ENCODE data around the gene FSTL4.
"Not testable (repeated sequence)": the region's sequence is repeated elsewhere in the genome, so short reads cannot be mapped to it uniquely, and the experiment has no call there.

FSTL4 gene

GRCh38 chr5:133227082-133227481 lies 385.3 kb downstream of the FSTL4 start:
- intact Hi-C loops (cut with DNase I): no loop called here
- no peak for DNase-seq

- no peak for DNase-seq
- intact Hi-C loops (cut with DNase I): no loop called here
These were observed 386.2 kb downstream of the FSTL4 start for GRCh38 chr5:133226186-133226585.

DNA sequence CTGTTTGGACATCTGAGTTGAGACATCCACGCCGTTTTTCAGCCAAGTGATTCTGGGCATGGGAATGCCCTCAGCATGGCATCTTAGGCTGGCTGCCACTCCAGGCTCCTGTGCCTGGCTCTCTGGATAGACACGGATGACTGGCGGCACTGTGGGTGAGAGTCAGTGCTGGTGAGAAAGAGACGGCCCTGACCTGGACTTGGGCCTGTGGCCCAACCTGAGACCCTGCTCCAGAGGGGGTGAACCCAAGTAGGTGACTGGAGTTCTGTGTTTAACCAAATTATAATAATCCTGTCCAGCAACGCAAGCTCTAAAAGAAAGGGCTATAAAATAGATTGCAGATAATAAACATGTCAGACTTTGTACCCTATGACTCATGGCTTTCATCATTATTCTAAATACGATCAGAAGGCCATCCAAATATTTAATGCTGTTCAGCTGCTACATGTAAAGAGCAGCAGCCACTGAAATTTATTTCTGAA lies 386.6 kb downstream of the FSTL4 start:
- intact Hi-C loops (cut with DNase I): no loop called here
- no peak for DNase-seq

- intact Hi-C loops (cut with DNase I): no loop called here
- DNase-seq: no peak
These were observed 389.4 kb downstream of the FSTL4 start for GRCh38 chr5:133222979-133223378.

- DNase-seq: no peak
- intact Hi-C loops (cut with DNase I): no loop called here
These were observed 389.8 kb downstream of the FSTL4 start for GRCh38 chr5:133222521-133222920.

- intact Hi-C loops (cut with DNase I): no loop called here
- no peak for DNase-seq
These were observed 390.3 kb downstream of the FSTL4 start for GRCh38 chr5:133222040-133222439.

DNA sequence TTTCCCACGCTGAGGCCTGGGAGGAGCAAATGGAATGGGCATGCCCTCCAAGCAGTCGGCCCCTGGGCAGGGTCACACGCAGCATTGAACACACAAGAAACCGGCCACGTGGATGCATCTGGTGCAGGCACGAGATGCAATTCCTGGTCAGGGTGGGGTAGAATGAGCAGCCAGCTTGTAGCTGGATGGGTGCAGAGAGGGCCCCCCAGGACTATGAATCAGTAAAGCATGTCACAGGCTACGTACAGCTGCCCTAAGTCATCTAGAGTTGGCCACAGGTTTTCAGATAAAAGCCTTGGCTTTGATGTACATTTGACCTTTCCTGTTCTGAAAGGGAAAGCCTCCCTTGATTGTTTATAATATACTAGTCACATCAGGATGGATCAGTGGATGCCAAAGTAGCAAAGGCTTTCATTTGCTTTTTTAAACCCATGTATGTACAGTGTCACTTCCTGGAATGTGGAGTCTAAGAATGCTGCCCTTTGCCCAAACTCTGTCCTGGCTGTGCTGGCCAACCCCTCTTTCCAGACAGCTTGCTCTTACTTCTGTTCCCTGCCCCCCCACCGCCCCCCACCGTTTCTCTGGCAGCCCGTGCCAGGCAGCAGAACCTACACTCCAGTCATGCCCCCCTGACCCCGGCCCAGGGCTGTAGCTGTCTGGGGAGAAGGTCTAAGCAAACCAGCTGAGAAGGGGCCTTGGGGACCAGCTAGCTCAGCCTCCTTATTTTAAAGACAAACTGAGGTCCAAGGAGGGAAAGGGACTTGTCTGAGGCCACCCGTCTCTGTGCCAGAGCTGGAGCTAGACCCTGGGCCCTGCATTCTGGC lies 391.3 kb downstream of the FSTL4 start:
- peak in 1 of 42 donors; percentile 0 for DNase-seq
- intact Hi-C loops (cut with DNase I): no loop called here

- DNase-seq: no peak
- intact Hi-C loops (cut with DNase I): no loop called here
These were observed 393.0 kb downstream of the FSTL4 start for GRCh38 chr5:133219296-133219695.

- intact Hi-C loops (cut with DNase I); DNase-seq: not testable (repeated sequence)
These were observed 396.2 kb downstream of the FSTL4 start for GRCh38 chr5:133216138-133216537.

DNA sequence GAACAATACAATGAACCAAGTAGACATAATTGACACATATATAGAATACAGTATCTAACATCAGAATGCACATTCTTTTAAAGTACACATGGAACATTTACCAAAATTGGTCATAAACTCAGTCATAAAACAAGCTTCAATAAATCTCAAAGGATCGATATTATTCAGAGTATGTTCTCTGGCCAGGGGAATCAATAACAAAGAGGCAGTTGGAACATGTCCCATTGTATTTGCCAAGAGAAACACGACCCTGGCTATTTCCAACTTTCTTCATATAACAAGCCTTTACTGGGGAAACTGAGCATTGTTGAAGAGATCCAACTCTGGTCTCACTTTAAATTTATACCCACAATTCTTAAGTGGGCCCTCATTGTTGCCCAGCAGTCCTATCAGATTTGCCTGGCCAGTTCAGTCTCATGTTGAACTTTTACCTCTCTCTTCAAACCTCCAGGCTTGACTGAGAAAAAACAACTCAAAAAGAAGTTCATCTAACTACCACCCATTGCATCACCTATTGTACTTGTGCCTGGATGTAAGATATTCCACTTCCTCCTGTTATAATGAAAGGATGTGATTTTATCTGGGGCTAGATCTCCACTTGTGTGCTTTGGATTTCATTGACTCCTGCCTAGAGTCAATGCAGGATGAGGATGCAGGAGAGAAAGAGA lies 398.1 kb downstream of the FSTL4 start:
- DNase-seq: no peak
- intact Hi-C loops (cut with DNase I): no loop called here

GRCh38 chr5:133205649-133206048 lies 406.7 kb downstream of the FSTL4 start:
- no peak for DNase-seq
- intact Hi-C loops (cut with DNase I): no loop called here

DNA sequence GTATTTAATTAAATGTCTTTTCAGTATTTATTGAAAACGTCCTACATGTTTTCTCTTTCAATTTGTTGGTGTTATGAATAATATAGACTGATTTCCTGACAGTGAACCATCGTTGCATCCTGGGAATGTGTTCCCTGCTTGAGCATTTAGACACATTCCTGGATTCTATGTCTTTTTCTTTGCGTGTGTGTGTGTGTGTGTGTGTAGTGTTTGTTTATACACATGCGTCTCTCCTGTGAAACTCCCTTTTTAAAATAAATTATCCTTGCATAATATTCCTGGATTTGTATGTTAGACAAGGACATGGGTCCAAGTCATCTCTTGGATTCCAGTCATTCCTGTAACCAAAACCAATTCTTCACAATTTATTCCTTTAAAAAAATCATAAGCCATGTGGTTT lies 407.1 kb downstream of the FSTL4 start:
- intact Hi-C loops (cut with DNase I): no loop called here
- no peak for DNase-seq

GRCh38 chr5:133203317-133204305 lies 408.7 kb downstream of the FSTL4 start:
- intact Hi-C loops (cut with DNase I): no loop called here
- peak in 1 of 42 donors; percentile 37 for DNase-seq

DNA sequence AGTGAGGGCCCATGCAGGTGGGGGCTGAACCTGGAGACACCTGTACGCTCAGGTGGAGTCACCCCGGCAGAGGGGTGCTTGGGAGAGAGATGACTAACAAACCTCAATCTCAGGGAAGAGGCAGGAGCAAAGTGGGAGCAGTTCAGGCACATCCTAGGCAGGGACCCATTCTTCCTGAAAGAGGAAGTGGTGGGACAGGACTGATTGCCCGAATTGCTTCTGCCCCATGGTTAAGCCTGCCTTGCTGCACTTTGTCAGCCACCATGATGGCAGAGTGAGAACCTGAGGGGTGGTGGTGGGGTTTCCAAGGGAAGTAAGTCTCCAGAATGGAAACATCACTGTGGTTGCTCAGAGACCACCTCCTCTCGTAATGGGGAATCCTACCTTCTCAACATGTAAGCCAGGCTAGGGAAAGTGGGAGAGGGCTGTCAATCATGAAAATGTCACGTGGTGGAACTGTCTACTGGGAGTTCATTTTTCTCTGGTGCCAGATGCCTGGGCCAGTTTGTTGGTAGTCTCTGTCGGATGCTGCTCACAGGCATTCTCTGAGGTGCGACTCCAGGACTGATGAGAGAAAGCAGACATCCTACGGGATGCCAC lies 410.2 kb downstream of the FSTL4 start:
- no peak for DNase-seq
- intact Hi-C loops (cut with DNase I): no loop called here

- DNase-seq: no peak
- intact Hi-C loops (cut with DNase I): no loop called here
These were observed 411.0 kb downstream of the FSTL4 start for GRCh38 chr5:133201310-133201709.

DNA sequence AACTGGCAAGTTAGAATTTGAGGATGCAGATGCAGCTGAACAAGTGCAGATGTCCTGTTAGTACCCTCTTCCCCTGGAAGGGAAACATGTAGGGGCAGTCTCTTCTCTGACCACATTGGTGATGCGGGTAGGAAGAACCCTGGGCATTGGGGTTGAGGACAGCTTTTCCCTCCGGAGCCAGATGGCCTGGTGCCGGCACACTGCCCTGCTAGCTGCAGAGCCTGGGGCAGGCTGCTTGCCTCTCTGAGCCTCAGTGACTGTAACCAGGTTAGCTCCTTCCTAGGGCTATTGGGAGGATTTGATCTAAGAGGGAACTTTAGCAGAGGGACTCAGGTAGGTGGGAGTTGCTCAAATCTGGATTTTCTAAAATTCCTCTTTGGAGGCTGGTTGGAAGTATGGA lies 412.1 kb downstream of the FSTL4 start:
- intact Hi-C loops (cut with DNase I): no loop called here
- DNase-seq: no peak

- DNase-seq: no peak
- intact Hi-C loops (cut with DNase I): no loop called here
These were observed 412.7 kb downstream of the FSTL4 start for GRCh38 chr5:133199417-133200178.

GRCh38 chr5:133198511-133198910 lies 413.8 kb downstream of the FSTL4 start:
- no peak for DNase-seq
- intact Hi-C loops (cut with DNase I): no loop called here

Data from head of caudate nucleus (tissue), 42 donors.